HCT116 (cell line): ENCODE measurements around the gene BACH1. TPM values are rescaled to one million over a fixed set of nuclear protein-coding genes. Genes with fewer than 3 reads are reported as not detected.

ENCODE experiments used
- ATAC-seq: fragments of 200-7000 bp; cut with Tn5 transposase; 2 replicates; pipeline ENCODE4 v1.9.1; 2020; ENCODE audit warnings: mild to moderate bottlenecking, moderate library complexity
- BruUV-seq: library from RNA; stranded (reverse); fragments of 400-500 nt; replicated peaks from 2 replicates; lab custom pipeline; 2021; lab: Mats Ljungman, UMichigan
- CTCF ChIA-PET: fragments of 300-600 bp; sonication (Branson Sonifier 250); formaldehyde crosslinking; loops from one replicate; lab custom pipeline; 2021; ENCODE audit warnings: antibody characterized with exemption; lab: Charles Lee
- POLR2A ChIA-PET: fragments of 300-600, 350-600 bp; sonication (Branson Sonifier 250); formaldehyde crosslinking; loops from one replicate; lab custom pipeline; 2021; ENCODE audit warnings: antibody characterized with exemption; lab: Charles Lee
- RAD21 ChIA-PET, 2 experiments: fragments of 300-600 bp; sonication (Branson Sonifier 250); formaldehyde crosslinking; loops; one replicate each; lab custom pipeline; 2023; ENCODE audit warnings: low total read pairs in 2 of 2; ENCODE audit not compliant: uncharacterized antibody in 2 of 2, unreplicated experiment in 2 of 2, low non-redundant PET in 1 of 2; lab: Charles Lee
- DNase-seq: peaks from one replicate; pipeline ENCODE4 v3.0.0-alpha.2; 2010; ENCODE audit warnings: low read depth, low spot score
- H2AFZ ChIP-seq: fragments of 200-600 bp; shearing (Covaris generic), sonication (generic); 2 replicates; pipeline ENCODE4 v1.6.1; 2017; ENCODE audit warnings: low read depth, mixed run types, mixed read lengths, antibody characterized with exemption, low read length; ENCODE audit not compliant: poor library complexity, severe bottlenecking
- H3K27ac ChIP-seq: 2 replicates; pipeline ENCODE4 v1.5.1; 2012; ENCODE audit warnings: low read depth, low read length
- H3K27me3 ChIP-seq: fragments of 200-600 bp; sonication (generic); 2 replicates; pipeline ENCODE4 v1.6.1; 2016; ENCODE audit warnings: mixed run types, low read length, mixed read lengths; ENCODE audit not compliant: insufficient read depth
- H3K36me3 ChIP-seq, 2 experiments: fragments of 200-500 bp in 1 of 2; fragments of 200-600 bp in 1 of 2; sonication (Bioruptor generic) in 1 of 2; sonication (generic) in 1 of 2; 2 replicates each; pipeline versions ENCODE4 v1.5.1 to v1.6.1; 2014 to 2016; ENCODE audit warnings: low read length in 2 of 2, inconsistent platforms in 1 of 2, mixed read lengths in 1 of 2, mixed run types in 1 of 2; ENCODE audit not compliant: insufficient read depth in 2 of 2, control insufficient read depth in 1 of 2
- H3K4me1 ChIP-seq, 2 experiments: fragments of 200-600 bp in 1 of 2; sonication (generic) in 1 of 2; 2 replicates each; pipeline versions ENCODE4 v1.5.1 to v1.6.1; 2012 to 2017; ENCODE audit warnings: low read length in 2 of 2, inconsistent platforms in 1 of 2, mild to moderate bottlenecking in 1 of 2, mixed read lengths in 1 of 2, mixed run types in 1 of 2, moderate library complexity in 1 of 2; ENCODE audit not compliant: insufficient read depth in 2 of 2, control insufficient read depth in 1 of 2
- H3K4me2 ChIP-seq: fragments of 200-600 bp; sonication (generic); 2 replicates; pipeline ENCODE4 v1.6.1; 2017; ENCODE audit warnings: mixed run types, low read length, mixed read lengths
- H3K4me3 ChIP-seq, 2 experiments: fragments of 200-600 bp in 1 of 2; sonication (generic) in 1 of 2; replicated peaks in 1 of 2; 2 replicates each; pipeline ENCODE4 v1.5.1; 2011 to 2016; ENCODE audit warnings: low read length in 2 of 2, control low read depth in 1 of 2, low read depth in 1 of 2, mild to moderate bottlenecking in 1 of 2, mixed read lengths in 1 of 2, mixed run types in 1 of 2
- H3K79me2 ChIP-seq: fragments of 200-600 bp; sonication (generic); 2 replicates; pipeline ENCODE4 v1.6.1; 2017; ENCODE audit warnings: mild to moderate bottlenecking, mixed run types, low read length, moderate library complexity, mixed read lengths; ENCODE audit not compliant: insufficient read depth
- H3K9ac ChIP-seq: fragments of 200-600 bp; sonication (generic); 2 replicates; pipeline ENCODE4 v1.6.1; 2016; ENCODE audit warnings: low read length, mixed read lengths
- H3K9me2 ChIP-seq: fragments of 200-600 bp; sonication (generic), shearing (Covaris generic); 2 replicates; pipeline ENCODE4 v1.6.1; 2017; ENCODE audit warnings: mixed run types, mild to moderate bottlenecking, moderate library complexity; ENCODE audit not compliant: insufficient read depth
- H3K9me3 ChIP-seq, 2 experiments: fragments of 200-500 bp in 1 of 2; fragments of 200-600 bp in 1 of 2; sonication (Bioruptor generic) in 1 of 2; sonication (generic) in 1 of 2; 2 replicates each; pipeline ENCODE4 v1.6.1; 2014 to 2017; ENCODE audit warnings: low read length in 2 of 2, mixed read lengths in 2 of 2, inconsistent platforms in 1 of 2, low read depth in 1 of 2, mild to moderate bottlenecking in 1 of 2, mixed run types in 1 of 2, moderate library complexity in 1 of 2; ENCODE audit not compliant: control insufficient read depth in 1 of 2, insufficient read depth in 1 of 2
- H4K20me1 ChIP-seq: fragments of 200-600 bp; sonication (generic), shearing (Covaris generic); 2 replicates; pipeline ENCODE4 v1.6.1; 2017; ENCODE audit warnings: mixed run types, mild to moderate bottlenecking, moderate library complexity; ENCODE audit not compliant: insufficient read depth
- ATF3 ChIP-seq: IDR thresholded peaks from 2 replicates; pipeline ENCODE4 v1.6.1; 2012
- CBX3 ChIP-seq: IDR thresholded peaks from 2 replicates; pipeline ENCODE4 v1.6.1; 2012; ENCODE audit warnings: low read depth
- CEBPB ChIP-seq: IDR thresholded peaks from 2 replicates; pipeline ENCODE4 v1.6.1; 2012; ENCODE audit warnings: low read depth
- ELF1 ChIP-seq: IDR thresholded peaks from 2 replicates; pipeline ENCODE4 v1.6.1; 2012; ENCODE audit warnings: low read depth, borderline replicate concordance
- EZH2 ChIP-seq: fragments of 200-600 bp; sonication (generic); IDR thresholded peaks from 2 replicates; pipeline ENCODE4 v1.6.1; 2017; ENCODE audit warnings: antibody characterized with exemption, mixed run types
- JUND ChIP-seq: IDR thresholded peaks from 2 replicates; pipeline ENCODE4 v1.6.1; 2012
- MAX ChIP-seq: IDR thresholded peaks from 2 replicates; pipeline ENCODE4 v1.6.1; 2012
- POLR2A ChIP-seq: IDR thresholded peaks from 2 replicates; pipeline ENCODE4 v1.7.0; 2011; ENCODE audit warnings: borderline replicate concordance; ENCODE audit not compliant: insufficient read depth, insufficient read length; ENCODE audit errors: extremely low read depth
- POLR2AphosphoS5 ChIP-seq: IDR thresholded peaks from 2 replicates; pipeline ENCODE4 v1.6.1; 2011; ENCODE audit warnings: mild to moderate bottlenecking, low read depth, low read length, moderate library complexity
- RAD21 ChIP-seq: IDR thresholded peaks from 2 replicates; pipeline ENCODE4 v1.6.1; 2012; ENCODE audit warnings: low read depth, mild to moderate bottlenecking
- REST ChIP-seq: IDR thresholded peaks from 2 replicates; pipeline ENCODE4 v1.6.1; 2012; ENCODE audit warnings: low read depth
- SP1 ChIP-seq: IDR thresholded peaks from 2 replicates; pipeline ENCODE4 v1.6.1; 2012; ENCODE audit warnings: low read depth
- SRF ChIP-seq: IDR thresholded peaks from 2 replicates; pipeline ENCODE4 v1.6.1; 2012; ENCODE audit warnings: low read depth
- YY1 ChIP-seq: IDR thresholded peaks from 2 replicates; pipeline ENCODE4 v1.6.1; 2011; ENCODE audit warnings: low read length, low read depth, moderate library complexity, mild to moderate bottlenecking; ENCODE audit not compliant: insufficient replicate concordance; ENCODE audit errors: extremely low read depth
- ZBTB33 ChIP-seq: IDR thresholded peaks from 2 replicates; pipeline ENCODE4 v1.6.1; 2011; ENCODE audit warnings: mild to moderate bottlenecking, low read length, moderate library complexity; ENCODE audit not compliant: insufficient replicate concordance; ENCODE audit errors: extremely low read depth
- ZFX ChIP-seq: fragments of 450-650 bp; IDR thresholded peaks from 2 replicates; pipeline ENCODE4 v1.6.1; 2017
- intact Hi-C: fragments of 100-400 bp; cut with micrococcal nuclease; formaldehyde crosslinking; loops from 2 replicates; pipeline ENCODE4 v1.10.0; 2022
- total RNA-seq: library from RNA; stranded (reverse); gene quantifications from one replicate; pipeline ENCODE4 v1.2.1, GENCODE V29; 2021; ENCODE audit not compliant: unreplicated experiment

BACH1 gene
- total RNA-seq, 1 experiment from 2014 or later = 28.4 TPM

- BruUV-seq = no TSS peak
- no peak overlapping the region for H3K4me3 ChIP-seq
- DNase-seq = no peak
- intact Hi-C loops = no loop called here
- ChIA-PET POLR2A (no interaction called here), CTCF (no interaction called here), RAD21 (no interaction called here)
- no peaks in the 10 kb centered on the region for H3K9me2 ChIP-seq
- H3K36me3 ChIP-seq = no peaks in the 10 kb centered on the region
- H3K79me2 ChIP-seq = no peaks in the 10 kb centered on the region
- no peaks in the 10 kb centered on the region for H3K9me3 ChIP-seq
- no peaks in the 10 kb centered on the region for H3K27me3 ChIP-seq
- no peak overlapping the region for H3K4me2 ChIP-seq
- H3K27ac ChIP-seq = no peak overlapping the region
- H4K20me1 ChIP-seq = no peaks in the 10 kb centered on the region
- no peak overlapping the region for H2AFZ ChIP-seq
- TF ChIP-seq ELF1 = no peak
- no peak for TF ChIP-seq CBX3
- no peak for TF ChIP-seq RAD21
- TF ChIP-seq SRF = no peak
- no peak for TF ChIP-seq JUND
- no peak for TF ChIP-seq SP1
- TF ChIP-seq CEBPB = no peak
- no peak for TF ChIP-seq POLR2A
- no peak for TF ChIP-seq EZH2
- no peak for TF ChIP-seq ZBTB33
- no peak for TF ChIP-seq MAX
- no peak for TF ChIP-seq REST
- TF ChIP-seq ZFX = no peak
- TF ChIP-seq ATF3 = no peak
- TF ChIP-seq YY1 = no peak
- TF ChIP-seq POLR2AphosphoS5 = no peak
- H3K9ac ChIP-seq = no peak overlapping the region
- no peak for ATAC-seq
- no peaks in the 10 kb centered on the region for H3K4me1 ChIP-seq
Observed at GRCh38 chr21:29365661-29366265, 67.0 kb downstream of the BACH1 start.
